Cortex of kidney (tissue), 1 donor: ENCODE data around the gene AHCYL2.
"Not testable (repeated sequence)": the region's sequence is repeated elsewhere in the genome, so short reads cannot be mapped to it uniquely, and the experiment has no call there.

Experiments used
- DNase-seq: peaks from one replicate; lab custom pipeline; 2025; lab: John Stamatoyannopoulos, UW

Gene AHCYL2

GRCh38 chr7:129285111-129285510, 60.3 kb downstream of the AHCYL2 start:
- DNase-seq = no peak

GRCh38 chr7:129292861-129293260, 68.0 kb downstream of the AHCYL2 start:
- DNase-seq = no peak

- DNase-seq = no peak
These were observed 70.2 kb downstream of the AHCYL2 start for GRCh38 chr7:129295015-129295423.

GRCh38 chr7:129298268-129298893, 73.6 kb downstream of the AHCYL2 start:
- no peak for DNase-seq

GRCh38 chr7:129299889-129300288, 75.1 kb downstream of the AHCYL2 start:
- no peak for DNase-seq

GRCh38 chr7:129300299-129300698, 75.5 kb downstream of the AHCYL2 start:
- DNase-seq = not testable (repeated sequence)

- DNase-seq = no peak
These were observed 82.8 kb downstream of the AHCYL2 start for GRCh38 chr7:129307592-129307991.

GRCh38 chr7:129308047-129308446, 83.2 kb downstream of the AHCYL2 start:
- DNase-seq = no peak

- no peak for DNase-seq
These were observed 86.6 kb downstream of the AHCYL2 start for GRCh38 chr7:129311429-129311828.

GRCh38 chr7:129313282-129313681, 88.5 kb downstream of the AHCYL2 start:
- DNase-seq = no peak

GRCh38 chr7:129315960-129316359, 91.1 kb downstream of the AHCYL2 start:
- DNase-seq = no peak

GRCh38 chr7:129317450-129317849, 92.6 kb downstream of the AHCYL2 start:
- no peak for DNase-seq

GRCh38 chr7:129327076-129327475, 102.2 kb downstream of the AHCYL2 start:
- no peak for DNase-seq

GRCh38 chr7:129332254-129333035, 107.6 kb downstream of the AHCYL2 start:
- DNase-seq = no peak

GRCh38 chr7:129334473-129334872, 109.6 kb downstream of the AHCYL2 start:
- no peak for DNase-seq

GRCh38 chr7:129338450-129338849, 113.6 kb downstream of the AHCYL2 start:
- DNase-seq = no peak

GRCh38 chr7:129341212-129341611, 116.4 kb downstream of the AHCYL2 start:
- DNase-seq = no peak

GRCh38 chr7:129341816-129342806, 117.3 kb downstream of the AHCYL2 start:
- DNase-seq = no peak

- DNase-seq = no peak
These were observed 118.4 kb downstream of the AHCYL2 start for GRCh38 chr7:129343099-129343700.

- no peak for DNase-seq
These were observed 122.5 kb downstream of the AHCYL2 start for GRCh38 chr7:129347330-129347729.

GRCh38 chr7:129348023-129348740, 123.4 kb downstream of the AHCYL2 start:
- DNase-seq = no peak
